ENCODE results near the gene GTF3A. TPM values are rescaled to one million over a fixed set of nuclear protein-coding genes. Genes with fewer than 3 reads are reported as not detected.
A peak's percentile ranks its signal among the peaks of the same experiment; 100 is the strongest.

The GTF3A gene
- total RNA-seq, 2 donors from 2014 or later: 70.4 to 86.4 TPM

GRCh38 chr13:27476943-27477703 is 52.7 kb downstream of the GTF3A start:
- no peak for TF ChIP-seq CTCF (IDR thresholded peaks at IDR 0.05)
- Histone ChIP-seq H3K27me3 (replicated peaks; ENCODE audit: insufficient read depth) (no peaks in the 10 kb centered on the region), H3K4me1 (ENCODE audit: control insufficient read depth in 1 of 2, low read depth in 2 of 2) (no peaks in the 10 kb centered on the region), H3K9me3 (no peaks in the 10 kb centered on the region), H3K36me3 (no peaks in the 10 kb centered on the region), H3K4me3 (no peak overlapping the region), H3K27ac (no peak overlapping the region)
- DNase-seq (ENCODE audit: low spot score) (no peak), ATAC-seq (ENCODE audit: insufficient number of reproducible peaks, low FRiP score, low read depth) (no peak)

GRCh38 chr13:27481766-27482165 is 57.3 kb downstream of the GTF3A start:
- ATAC-seq (ENCODE audit: insufficient number of reproducible peaks, low FRiP score, low read depth) (no peak), DNase-seq (ENCODE audit: low spot score) (no peak)
- Histone ChIP-seq H3K9me3 (no peaks in the 10 kb centered on the region), H3K27ac (no peak overlapping the region), H3K27me3 (replicated peaks; ENCODE audit: insufficient read depth) (no peaks in the 10 kb centered on the region), H3K4me1 (ENCODE audit: control insufficient read depth in 1 of 2, low read depth in 2 of 2) (no peaks in the 10 kb centered on the region), H3K36me3 (no peaks in the 10 kb centered on the region), H3K4me3 (no peak overlapping the region)
- TF ChIP-seq CTCF (IDR thresholded peaks at IDR 0.05): no peak

GRCh38 chr13:27482983-27483382 is 58.6 kb downstream of the GTF3A start:
- H3K9me3 ChIP-seq: no peaks in the 10 kb centered on the region
- H3K4me1 ChIP-seq (ENCODE audit: control insufficient read depth in 1 of 2, low read depth in 2 of 2): no peaks in the 10 kb centered on the region
- H3K4me3 ChIP-seq: peak overlapping the region; percentile 33
- no peak for DNase-seq (ENCODE audit: low spot score)
- H3K36me3 ChIP-seq: no peaks in the 10 kb centered on the region
- no peak for ATAC-seq (ENCODE audit: insufficient number of reproducible peaks, low FRiP score, low read depth)
- TF ChIP-seq CTCF (IDR thresholded peaks at IDR 0.05): no peak
- H3K27ac ChIP-seq: no peak overlapping the region
- H3K27me3 ChIP-seq (replicated peaks; ENCODE audit: insufficient read depth): no peaks in the 10 kb centered on the region

- no peak overlapping the region for H3K4me3 ChIP-seq
- no peaks in the 10 kb centered on the region for H3K27me3 ChIP-seq (replicated peaks; ENCODE audit: insufficient read depth)
- no peaks in the 10 kb centered on the region for H3K4me1 ChIP-seq (ENCODE audit: control insufficient read depth in 1 of 2, low read depth in 2 of 2)
- H3K36me3 ChIP-seq: no peaks in the 10 kb centered on the region
- H3K9me3 ChIP-seq: no peaks in the 10 kb centered on the region
- DNase-seq (ENCODE audit: low spot score) (no peak), ATAC-seq (ENCODE audit: insufficient number of reproducible peaks, low FRiP score, low read depth) (no peak)
- H3K27ac ChIP-seq: no peak overlapping the region
- no peak for TF ChIP-seq CTCF (IDR thresholded peaks at IDR 0.05)
Measured at GRCh38 chr13:27483421-27483820, 59.0 kb downstream of the GTF3A start.

Other genes with a start within 250 kb of the GTF3A start
- 100 to 1,000 TPM; 512 to 565 TPM for gene RPL21, start 173.1 kb upstream of the GTF3A start, total RNA-seq
- 10 to 100 TPM; 57.6 to 81.6 TPM for gene RASL11A, start 153.8 kb upstream of the GTF3A start, total RNA-seq
- 10 to 100 TPM; 28.3 to 29.5 TPM for gene MTIF3, start 25.9 kb downstream of the GTF3A start, total RNA-seq
- 1 to 10 TPM; 7.1 to 7.6 TPM for gene LNX2, start 195.9 kb downstream of the GTF3A start, total RNA-seq
- 10 to 100 TPM; 89.0 to 95.7 TPM for gene POLR1D, start 197.3 kb downstream of the GTF3A start, total RNA-seq

All from thoracic aorta (tissue), 2 donors.